HG03378 (cell line): ENCODE results near the gene SREK1IP1.

Source experiments
- ATAC-seq: cut with Tn5 transposase; IDR thresholded peaks from one replicate; pipeline ENCODE4 v1.9.1; 2021; ENCODE audit warnings: mild to moderate bottlenecking, moderate library complexity; ENCODE audit not compliant: unreplicated experiment

SREK1IP1 gene

DNA sequence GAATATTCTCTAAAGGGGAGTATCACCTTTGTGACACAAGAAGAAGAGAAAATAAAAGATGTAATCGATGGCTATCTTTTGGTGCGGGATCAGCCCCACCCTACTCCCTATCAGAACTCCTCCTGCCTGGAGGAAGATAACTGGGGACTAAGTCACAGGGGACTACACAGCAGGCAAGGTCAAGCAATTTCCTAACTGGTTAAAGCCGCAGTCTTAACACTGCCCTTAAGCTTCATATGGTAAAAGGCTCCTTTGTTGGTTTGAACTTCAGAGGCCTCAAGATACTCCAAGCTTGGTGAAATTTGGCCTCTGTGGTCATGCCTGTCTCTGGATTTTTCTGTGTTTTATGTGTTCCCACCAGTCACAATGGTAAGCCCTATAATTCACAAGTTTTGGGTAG, 79.5 kb downstream of the SREK1IP1 start:
- no peak for ATAC-seq

DNA sequence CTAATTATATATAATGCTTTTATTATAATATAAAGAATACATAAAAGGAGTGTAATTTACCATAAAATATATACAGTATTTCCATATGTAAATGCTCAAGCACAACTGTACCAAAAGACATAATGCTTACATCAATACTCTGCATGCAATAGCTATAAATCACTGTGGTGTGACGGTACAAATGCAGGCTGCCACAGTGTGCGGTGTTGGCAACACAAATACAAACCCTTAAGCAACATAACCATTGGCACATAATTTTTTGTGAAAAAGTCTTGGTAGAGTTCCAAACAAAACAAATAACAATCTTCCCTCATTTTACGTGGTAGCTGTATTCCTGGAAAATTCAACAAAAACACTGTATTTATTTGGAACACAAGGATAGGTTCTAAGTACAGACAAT, 80.1 kb downstream of the SREK1IP1 start:
- ATAC-seq = no peak

DNA sequence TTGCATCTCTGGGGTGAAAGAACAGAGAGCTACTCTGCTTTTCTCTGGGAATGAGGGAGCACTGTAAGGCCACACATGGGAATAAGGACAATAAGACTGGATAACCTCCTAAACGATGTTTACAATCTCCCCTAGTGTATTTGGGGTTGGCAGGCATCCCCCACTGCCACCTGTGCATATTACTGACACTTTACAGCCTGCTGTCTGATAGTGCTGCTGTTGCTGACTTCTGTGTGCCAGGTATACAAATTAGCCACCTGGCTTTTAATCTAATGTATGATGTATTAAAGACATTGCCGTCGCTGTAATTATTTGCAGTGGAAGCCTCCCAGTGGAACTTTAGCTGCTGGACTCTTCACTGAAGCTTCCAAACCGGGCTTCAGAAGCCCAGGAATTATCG, 82.6 kb downstream of the SREK1IP1 start:
- no peak for ATAC-seq

DNA sequence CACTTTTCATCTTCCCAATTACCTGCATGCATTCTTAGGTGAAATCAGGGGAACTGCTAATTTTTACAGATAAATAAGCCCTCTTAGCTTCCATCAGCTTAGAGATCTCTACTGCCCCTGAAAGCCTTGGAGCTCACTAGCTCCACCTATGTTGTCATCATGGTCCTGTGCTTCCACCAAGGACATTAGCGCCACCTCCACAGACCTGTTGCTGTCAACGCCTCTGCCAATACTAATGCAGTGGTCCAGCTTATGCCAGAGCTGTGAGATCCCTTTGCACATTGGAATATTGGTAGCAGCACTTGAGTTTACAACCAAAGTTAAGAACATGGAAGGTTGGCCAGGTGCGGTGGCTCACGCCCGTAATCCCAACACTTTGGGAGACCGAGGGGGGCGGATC, 85.9 kb downstream of the SREK1IP1 start:
- ATAC-seq = no peak

DNA sequence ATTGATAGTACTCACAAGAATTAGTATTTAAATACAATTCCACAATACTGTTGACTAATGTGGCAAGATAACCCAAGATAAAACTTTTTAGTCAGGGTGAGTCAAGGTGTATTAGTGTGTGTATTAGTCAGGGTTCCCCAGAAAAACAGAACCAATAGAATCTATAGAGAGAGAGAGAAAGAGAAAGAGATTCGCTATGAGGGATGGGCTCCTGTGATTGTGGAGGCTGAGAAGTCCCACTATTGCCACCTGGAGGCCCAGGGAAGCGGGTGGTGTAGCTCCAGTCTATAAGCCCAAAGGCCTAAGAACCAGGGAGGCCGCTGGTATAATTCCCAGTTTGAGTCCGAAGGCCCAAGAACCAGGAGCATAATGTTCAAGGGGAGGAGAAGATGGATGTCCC, 88.2 kb downstream of the SREK1IP1 start:
- ATAC-seq = no peak

DNA sequence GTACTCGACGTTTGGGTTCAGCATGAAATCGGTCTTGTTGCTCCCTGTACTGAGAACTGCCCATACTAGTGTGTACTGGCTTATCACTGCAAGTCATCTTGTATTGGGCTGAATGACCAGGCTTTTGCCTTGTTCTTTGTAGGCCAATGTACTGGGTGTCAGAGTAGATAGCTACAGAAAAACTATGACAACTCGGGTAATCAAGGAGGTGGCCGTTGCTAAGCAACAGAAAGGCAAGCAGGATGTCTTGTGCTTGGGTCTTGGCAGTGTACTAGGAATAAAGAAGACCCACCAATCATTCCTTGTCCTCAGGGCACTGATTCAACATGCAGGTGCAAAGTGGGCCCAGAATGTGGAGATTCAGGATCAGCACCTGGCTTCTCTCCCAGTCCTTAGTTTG, 90.1 kb downstream of the SREK1IP1 start:
- ATAC-seq = no peak

DNA sequence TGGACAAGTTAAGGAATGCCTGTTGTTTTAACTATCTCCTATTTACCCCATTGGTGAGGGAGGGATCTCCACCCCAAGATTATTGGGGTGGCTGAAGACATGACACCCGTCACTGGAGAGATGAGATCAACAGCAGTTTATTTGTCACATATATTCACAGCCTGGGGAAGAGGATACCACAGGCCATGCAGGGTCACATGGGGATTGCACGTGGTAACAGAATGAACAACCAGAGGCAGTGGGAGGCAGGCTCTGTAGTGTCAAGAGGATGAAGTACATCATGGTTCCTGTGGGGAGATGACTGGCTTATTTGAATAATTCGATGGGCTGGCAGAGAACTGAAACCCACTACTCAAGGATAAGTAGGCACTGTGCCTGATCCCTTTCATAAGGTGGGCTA, 96.8 kb downstream of the SREK1IP1 start:
- ATAC-seq = no peak

DNA sequence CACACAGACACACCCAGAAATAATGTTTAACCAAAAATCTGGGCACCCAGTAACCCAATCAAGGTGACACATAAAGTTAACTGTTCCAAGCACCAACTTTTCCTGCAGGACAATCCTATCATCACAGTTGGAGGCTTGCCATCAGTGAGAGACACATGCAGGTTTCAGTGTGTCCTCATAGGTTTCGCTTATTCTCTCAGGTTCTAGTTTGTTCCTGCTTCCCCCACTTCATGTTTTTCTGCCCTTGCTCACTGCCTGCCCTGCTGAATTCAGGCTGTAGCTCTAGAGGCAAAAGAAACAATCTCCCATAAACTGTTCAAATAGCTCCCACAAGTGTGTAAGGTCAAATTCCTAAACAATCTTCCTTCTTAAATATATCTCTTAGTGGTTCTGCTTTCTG, 98.2 kb downstream of the SREK1IP1 start:
- no peak for ATAC-seq
